Fibroblast of skin of back (primary cell): ENCODE results near the gene TYMS.
"Not testable (repeated sequence)": the region's sequence is repeated elsewhere in the genome, so short reads cannot be mapped to it uniquely, and the experiment has no call there.

Experiments
- DNase-seq: peaks from one replicate; pipeline ENCODE4 v3.0.0-alpha.2; 2013

Gene TYMS

DNA sequence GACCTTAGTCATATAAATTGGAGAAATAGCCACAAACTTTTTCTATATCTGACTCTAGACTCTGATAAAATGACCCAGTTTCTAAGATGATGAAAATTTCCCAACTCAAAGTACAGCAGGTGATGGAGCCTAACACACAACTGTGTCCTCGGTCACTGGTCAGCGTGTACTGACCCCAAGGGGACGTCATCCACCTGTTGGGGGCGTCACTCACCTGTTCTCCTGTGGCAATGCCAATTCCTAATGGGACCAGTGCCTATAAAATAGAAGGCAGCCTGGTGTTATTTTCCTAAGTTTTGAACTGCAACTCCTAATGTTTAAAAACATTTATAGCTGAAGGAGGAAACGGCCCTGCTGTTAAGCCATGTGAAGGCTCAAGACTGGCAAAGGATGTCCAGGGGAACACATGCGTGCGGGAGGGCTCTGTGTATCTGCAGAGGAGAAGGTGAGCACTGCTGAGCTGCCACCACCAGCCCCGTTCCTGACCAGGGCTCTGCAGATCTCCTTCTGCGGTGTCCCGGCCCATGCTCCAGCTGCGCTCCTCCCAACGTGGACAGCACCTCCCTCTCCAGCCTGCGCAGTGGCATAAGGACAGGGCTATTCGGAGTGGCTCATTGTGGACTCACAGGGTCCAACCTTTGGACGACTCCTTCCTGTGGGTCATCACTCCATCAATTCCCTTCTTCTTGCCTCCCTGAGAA is 21.2 kb downstream of the TYMS start:
- no peak for DNase-seq

- DNase-seq = no peak
Measured at GRCh38 chr18:679516-679915, 22.1 kb downstream of the TYMS start.

DNA sequence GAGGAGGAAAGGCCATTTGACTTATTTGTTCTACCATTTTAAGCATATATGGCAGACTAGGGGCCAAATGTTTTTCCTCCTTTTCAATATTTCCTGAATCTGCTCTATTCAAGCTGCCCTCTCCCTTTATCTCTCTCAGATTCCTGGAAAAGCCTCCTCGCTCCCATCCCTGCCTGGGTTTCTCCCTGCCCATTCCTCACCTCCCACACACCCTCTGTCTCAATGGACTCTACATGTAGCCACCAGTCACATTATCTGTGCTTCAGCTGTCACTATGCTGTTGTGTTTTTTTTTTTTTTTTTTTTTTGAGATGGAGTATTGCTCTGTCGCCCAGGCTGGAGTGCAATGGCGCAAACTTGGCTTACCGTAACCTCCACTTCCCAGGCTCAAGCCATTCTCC is 22.9 kb downstream of the TYMS start:
- DNase-seq = no peak

- DNase-seq = no peak
Measured at GRCh38 chr18:681985-682384, 24.5 kb downstream of the TYMS start.

DNA sequence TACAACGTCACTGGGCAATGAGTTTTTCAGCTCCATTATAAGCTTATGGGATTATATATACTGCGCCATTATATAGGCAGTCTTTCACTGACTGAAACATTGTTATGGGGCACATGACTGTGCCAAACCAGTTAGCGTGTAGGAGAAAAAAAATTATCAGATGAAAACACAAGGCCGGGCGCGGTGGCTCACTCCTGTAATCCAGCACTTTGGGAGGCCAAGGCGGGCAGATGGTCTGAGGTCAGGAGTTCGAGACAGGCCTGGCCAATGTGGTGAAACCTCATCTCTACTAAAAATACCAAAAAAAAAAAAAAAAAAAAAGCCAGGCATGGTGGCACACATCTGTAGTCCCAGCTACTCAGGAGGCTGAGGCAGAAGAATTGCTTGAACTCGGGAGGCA is 25.0 kb downstream of the TYMS start:
- DNase-seq = not testable (repeated sequence)

DNA sequence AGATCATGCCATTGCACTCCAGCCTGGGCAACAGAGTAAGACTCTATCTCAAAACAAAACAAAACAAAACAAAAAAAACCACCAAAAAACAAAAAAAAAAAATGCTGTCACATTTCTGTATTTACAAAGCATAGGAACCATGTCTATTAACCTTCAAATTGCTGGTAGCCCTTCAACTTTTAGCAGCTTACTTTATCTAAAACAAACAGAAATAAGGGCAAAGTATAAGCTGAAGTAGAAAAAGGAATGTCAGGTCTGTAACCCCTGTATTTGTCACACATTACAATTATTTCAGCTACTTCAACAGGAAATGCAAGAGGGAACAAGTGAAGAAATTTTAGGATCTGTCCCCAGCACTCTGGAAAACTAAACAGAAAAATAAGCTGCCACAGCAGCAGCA is 25.4 kb downstream of the TYMS start:
- no peak for DNase-seq

GRCh38 chr18:683531-683930 is 26.1 kb downstream of the TYMS start:
- DNase-seq = no peak

DNA sequence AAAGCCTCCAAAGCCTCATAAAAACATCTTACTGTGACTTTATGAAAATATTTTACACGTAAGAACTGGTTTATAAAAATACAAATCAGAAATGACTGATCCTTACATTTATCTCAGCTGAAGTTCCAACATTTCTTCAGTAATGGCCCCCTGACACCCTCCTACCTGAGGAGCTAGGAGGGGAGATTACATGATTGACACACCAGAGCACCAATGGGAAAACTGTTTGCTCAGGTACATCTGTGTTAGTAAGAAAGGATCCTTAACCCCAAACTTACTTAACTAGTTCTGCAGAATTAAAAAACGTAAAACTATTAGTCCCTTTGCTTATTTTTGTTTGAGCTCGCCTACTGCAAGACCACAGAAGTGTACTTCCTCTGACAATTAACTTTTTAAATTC is 28.0 kb downstream of the TYMS start:
- no peak for DNase-seq

DNA sequence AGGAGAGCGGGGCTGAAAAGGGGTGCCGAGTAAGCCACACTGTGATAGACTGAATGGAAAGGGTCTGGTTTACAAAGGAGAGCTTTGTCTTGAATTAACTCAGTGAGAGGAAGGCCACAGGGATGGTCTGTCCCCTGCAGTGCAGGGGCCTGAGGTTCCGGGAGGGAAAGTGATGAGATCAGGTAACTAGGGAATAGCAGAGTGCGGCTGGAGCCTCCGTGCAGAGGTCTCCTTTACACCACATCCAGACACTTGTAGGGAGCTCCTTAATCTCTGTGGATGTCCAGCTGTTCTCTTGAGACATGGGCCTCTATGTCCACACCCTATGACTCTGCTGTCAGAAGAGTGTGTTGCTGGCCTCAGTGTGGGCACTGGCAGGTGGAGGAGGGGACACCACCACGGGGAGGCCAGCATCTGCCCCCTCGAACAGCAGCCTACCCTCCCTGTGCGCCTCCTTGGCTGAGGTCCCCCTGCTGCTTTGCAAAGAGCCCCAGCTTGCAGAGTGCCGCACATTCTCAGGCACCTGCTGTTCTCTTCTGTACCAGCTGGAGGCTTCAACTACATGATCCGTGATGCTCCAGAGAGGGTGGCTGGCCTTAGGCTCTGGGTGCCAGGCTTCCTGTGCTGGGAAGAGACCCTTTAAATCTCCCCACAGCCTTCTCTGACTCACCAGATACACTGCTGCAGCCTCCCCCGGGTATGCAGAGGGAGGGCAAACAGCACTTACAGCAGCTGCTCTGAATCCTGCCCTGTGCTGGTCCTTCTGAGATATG is 29.1 kb downstream of the TYMS start:
- peak; percentile 9 for DNase-seq

GRCh38 chr18:688323-688722 is 30.9 kb downstream of the TYMS start:
- DNase-seq = no peak

- DNase-seq = no peak
Measured at GRCh38 chr18:692824-693223, 35.4 kb downstream of the TYMS start.

- no peak for DNase-seq
Measured at GRCh38 chr18:693466-694187, 36.2 kb downstream of the TYMS start.

GRCh38 chr18:697012-697411 is 39.6 kb downstream of the TYMS start:
- no peak for DNase-seq

GRCh38 chr18:697800-698199 is 40.3 kb downstream of the TYMS start:
- no peak for DNase-seq

GRCh38 chr18:703213-703967 is 45.9 kb downstream of the TYMS start:
- peak; percentile 64 for DNase-seq

- DNase-seq = no peak
Measured at GRCh38 chr18:706405-706804, 49.0 kb downstream of the TYMS start.

DNA sequence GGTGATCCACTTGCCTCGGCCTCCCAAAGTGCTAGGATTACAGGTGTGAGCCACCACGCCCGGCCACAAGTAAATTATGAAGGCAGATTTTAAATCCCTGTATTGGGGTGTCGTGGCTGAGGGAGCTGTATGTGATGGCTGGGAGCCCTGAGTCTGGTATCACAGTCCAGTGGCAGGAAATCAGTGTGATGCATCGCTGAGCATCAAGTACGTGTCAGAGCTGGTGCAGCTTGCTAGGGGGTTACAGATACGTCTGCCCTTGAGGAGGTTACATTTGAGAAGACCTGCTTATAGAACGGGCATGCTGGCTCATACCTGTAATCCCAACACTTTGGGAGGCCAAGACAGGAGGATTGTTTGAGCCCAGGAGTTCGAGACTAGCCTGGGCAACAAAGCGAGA is 50.6 kb downstream of the TYMS start:
- no peak for DNase-seq

DNA sequence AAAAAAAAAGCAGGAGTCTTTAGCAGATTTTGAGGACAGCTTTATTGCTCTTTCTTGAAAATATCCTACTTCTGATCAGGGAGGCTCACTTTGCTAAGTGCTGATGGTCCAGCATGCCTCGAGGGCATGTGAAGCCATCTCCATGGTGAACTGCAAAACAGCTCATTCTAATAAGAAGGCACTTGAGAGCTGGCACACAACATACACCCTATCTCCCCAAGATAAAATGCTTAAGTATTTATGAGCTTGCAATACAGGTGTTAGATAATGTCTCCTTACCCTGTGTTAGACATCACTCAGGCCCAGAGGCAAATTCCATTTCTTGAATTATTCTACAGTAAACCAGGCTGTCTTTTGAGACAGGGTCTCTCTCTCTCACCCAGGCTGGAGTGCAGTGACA is 52.3 kb downstream of the TYMS start:
- no peak for DNase-seq

DNA sequence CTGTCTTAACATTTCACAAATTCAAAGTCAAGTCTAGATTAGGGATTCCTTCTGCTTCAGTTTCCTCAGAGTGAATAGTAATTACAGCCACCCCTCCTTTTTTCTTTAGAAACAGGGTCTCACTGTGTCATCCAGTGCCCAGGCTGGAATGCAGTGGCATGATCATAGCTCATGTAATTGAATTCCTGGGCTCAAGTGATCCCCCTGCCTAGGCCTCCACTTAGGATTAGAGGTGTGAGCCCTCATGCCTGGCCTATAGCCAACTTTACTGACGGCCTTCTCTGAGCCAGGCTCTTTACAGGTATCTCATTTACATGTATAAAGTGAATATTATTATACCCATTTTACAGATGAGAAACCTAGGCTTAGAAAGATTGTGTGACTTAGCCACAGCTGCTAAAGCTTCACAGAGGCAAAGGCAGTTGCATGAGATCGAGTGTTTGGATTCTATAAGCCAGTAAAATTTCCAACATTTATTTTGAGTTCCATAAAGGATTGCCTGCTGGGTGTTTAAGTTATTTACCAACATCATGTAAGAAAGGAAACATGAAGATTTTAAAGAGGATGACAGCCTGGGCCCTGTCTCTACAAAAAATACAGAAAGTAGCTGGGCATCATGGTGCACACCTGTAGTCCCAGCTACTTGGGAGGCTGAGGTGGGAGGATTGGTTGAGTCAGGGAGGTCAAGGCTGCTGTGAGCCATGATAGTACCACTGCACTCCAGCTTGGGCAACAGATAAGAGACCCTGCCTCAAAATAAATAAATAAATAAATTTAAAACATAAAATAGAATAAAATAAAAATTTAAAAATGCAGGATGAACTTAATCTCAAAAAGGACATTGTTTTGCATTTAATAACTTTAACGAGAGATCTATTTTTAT is 53.2 kb downstream of the TYMS start:
- DNase-seq = no peak

DNA sequence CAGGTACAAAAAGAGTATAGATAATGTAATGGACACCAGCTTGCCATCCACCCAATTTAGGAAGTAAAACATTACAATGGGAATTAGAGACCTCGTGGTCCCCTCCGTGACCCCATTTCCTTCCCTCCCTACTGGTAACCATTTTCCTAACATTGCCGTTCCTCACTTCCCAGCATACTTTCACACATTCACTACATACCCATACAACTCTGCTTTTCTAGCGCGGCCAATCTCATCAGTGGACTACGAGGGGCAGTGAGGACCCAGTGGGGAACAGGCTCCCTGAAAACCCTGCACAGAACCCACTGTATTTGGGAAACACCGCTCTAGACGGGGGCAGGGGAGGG is 53.8 kb downstream of the TYMS start:
- peak; percentile 18 for DNase-seq

DNA sequence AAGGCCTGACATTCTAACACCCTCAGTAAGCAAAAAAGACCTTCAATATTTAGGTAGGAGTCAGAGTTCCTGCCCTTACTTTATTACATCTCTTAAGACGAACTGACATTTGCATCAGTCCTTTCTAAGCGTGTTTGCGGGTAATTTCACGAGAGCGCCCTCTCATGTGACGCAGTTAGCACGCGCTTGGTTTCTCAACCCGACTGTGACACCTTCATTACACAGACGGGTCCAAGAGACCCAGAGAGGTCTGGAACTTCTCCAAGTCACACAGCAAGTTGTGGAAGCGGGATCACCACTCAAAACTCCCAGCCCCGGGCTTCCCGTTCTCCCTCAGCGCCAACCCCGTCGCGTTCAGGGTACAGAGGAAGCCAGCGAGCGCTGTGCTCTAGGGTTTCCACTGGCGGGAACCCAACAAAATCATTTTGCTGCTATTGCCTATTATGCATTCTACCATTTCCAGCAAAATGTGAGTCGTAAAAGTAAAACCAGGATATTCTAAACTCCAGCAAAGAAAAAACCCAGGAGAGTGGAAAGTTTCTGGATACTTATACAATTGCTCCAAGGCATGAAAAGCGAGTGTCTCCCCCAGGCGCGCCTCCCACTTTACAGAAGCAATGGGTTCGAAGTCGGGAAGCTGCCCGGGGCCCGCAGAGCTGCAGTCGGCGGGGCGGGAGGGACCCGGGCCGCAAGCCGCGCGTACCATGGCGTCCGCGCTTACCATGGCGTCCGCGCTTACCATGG is 54.4 kb downstream of the TYMS start:
- DNase-seq = peak; percentile 74
